ENCODE results near the gene PITPNM3.

DNA sequence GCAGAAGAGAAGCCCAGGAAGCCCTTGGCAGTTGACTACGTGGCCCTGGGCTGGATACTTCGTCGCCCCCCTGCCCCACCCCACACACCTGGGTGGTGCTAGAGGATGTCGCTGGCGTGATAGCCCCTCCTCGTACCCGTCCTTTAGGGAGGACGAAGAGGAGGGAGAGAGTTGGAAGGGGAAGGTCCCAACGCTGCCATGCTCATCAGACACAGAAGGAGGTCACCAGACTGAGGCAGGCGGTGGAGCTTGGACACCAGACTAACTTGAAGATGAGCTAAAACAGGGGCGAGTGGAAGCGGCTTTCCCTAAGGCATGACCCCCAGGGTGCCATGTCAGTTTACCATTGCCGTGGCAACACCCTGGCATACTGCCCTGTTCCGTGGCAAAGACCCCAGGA is 132.4 kb downstream of the PITPNM3 start:
- TF ChIP-seq, protein P1, sequence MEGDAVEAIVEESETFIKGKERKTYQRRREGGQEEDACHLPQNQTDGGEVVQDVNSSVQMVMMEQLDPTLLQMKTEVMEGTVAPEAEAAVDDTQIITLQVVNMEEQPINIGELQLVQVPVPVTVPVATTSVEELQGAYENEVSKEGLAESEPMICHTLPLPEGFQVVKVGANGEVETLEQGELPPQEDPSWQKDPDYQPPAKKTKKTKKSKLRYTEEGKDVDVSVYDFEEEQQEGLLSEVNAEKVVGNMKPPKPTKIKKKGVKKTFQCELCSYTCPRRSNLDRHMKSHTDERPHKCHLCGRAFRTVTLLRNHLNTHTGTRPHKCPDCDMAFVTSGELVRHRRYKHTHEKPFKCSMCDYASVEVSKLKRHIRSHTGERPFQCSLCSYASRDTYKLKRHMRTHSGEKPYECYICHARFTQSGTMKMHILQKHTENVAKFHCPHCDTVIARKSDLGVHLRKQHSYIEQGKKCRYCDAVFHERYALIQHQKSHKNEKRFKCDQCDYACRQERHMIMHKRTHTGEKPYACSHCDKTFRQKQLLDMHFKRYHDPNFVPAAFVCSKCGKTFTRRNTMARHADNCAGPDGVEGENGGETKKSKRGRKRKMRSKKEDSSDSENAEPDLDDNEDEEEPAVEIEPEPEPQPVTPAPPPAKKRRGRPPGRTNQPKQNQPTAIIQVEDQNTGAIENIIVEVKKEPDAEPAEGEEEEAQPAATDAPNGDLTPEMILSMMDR (conservative IDR thresholded peaks at IDR 0.05 in 1 of 2, IDR thresholded peaks at IDR 0.05 in 1 of 2; ENCODE audit: extremely low read depth in 1 of 2, insufficient read depth in 1 of 2, low read depth in 1 of 2, low read length in 2 of 2): no peak
- no peak for TF ChIP-seq EZH2 (IDR thresholded peaks at IDR 0.05; ENCODE audit: borderline replicate concordance, low read length)
